ENCODE results near the gene PLPP2.
"Not testable (repeated sequence)": the region's sequence is repeated elsewhere in the genome, so short reads cannot be mapped to it uniquely, and the experiment has no call there.

Gene PLPP2

GRCh38 chr19:256804-257203 lies 34.4 kb downstream of the PLPP2 start:
- DNase-seq, result not testable (repeated sequence)

GRCh38 chr19:252421-253186 lies 38.6 kb downstream of the PLPP2 start:
- not testable (repeated sequence) for DNase-seq

GRCh38 chr19:246551-246950 lies 44.7 kb downstream of the PLPP2 start:
- no peak for DNase-seq

- DNase-seq, result not testable (repeated sequence)
These were observed 45.3 kb downstream of the PLPP2 start for GRCh38 chr19:245900-246299.

GRCh38 chr19:245457-245856 lies 45.7 kb downstream of the PLPP2 start:
- no peak for DNase-seq

Data from NCI-H146 (cell line).